Epidermal melanocyte (primary cell): Measurements from ENCODE around the gene H6PD.

Experiments used
- DNase-seq: peaks from one replicate; pipeline ENCODE4 v3.0.0; 2011; ENCODE audit warnings: low spot score; ENCODE audit not compliant: insufficient read length

Gene H6PD

DNA sequence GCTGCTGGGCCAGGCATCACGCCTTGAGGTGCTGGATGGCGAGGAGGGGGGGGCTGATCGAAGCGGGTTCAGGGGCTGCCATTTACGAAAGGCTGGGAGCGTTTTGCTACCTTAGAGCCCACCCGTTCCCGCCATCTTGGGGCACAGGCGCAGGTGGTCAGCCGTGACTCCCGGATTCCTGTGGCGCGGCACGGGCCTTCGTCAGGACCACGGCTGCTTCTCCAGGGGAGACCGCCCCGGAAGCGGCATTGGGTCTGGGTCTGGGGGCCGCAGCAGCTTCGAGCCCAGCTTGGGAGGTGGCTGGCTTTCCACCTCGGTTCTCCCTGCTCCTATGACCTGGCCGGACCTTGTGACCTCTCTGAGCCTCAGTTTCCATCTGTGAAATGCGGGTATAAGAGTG is 81.9 kb downstream of the H6PD start:
- no peak for DNase-seq

GRCh38 chr1:9317072-9317471 is 82.5 kb downstream of the H6PD start:
- DNase-seq = no peak

- no peak for DNase-seq
Measured at GRCh38 chr1:9317591-9318417, 83.2 kb downstream of the H6PD start.

DNA sequence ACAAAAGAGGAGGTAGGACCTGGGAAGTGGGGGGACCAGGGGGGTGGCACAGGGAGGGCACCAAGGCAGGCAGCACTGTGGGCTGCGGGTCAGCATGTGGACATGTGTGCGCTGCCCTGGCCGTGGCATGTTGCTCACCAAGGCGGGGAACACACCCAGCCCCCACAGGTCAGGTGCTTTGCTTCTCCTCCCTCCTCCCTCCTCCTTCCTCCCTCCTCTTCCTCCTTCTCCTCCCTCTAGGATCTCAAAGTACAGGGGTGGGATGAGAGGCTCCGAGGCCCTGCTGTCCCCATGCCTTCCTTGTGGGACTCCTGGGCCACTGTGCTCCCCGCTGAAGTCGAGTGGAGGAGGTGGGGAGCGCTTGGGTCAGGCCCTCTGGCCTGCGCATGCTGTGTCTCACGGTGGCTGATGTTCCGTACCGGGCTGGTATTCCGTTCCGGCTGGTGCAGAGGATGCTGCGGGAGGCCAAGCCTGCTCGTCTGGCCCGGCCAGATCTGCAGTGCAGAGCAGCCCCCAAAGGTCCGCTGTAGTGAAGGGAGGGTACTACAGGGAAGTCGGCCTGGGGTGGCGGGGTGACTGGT is 84.7 kb downstream of the H6PD start:
- no peak for DNase-seq

DNA sequence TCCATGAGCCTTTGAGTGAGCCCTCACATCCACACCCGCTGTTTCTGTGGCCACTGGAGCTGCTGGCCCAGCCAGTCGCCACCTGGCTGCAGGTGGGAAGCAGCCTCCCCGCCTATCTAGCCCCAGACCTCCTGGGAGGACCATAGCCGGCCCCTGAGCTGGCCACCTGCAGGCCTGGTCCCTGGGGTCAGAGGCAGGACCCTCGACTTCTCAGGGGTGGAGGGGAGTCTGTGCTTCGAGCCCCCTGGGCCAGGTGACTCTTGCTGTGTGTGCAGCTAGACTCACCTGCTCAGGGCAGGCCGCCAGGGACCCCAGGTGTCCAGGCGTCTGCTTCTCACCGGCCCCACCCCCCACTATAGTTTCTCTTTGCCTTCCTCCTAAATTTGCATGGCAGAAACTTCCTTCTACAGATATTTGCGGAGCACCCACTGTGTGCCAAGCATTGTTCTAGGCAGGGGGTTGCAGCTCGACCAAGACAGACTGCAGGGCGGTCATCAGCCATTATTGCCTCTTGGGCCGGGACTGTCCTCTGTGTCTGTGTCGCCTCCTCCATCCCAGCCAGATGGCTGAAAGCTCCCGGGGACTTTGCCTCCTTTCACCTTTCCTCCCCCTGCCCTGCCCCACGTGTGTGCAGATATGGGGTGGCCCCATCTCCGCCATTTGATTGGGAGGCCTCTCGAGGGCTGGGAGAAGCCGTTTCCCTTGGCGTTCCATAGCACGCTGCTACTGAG is 85.4 kb downstream of the H6PD start:
- DNase-seq = no peak
